ENCODE results near the gene NRP1.

NRP1 gene

DNA sequence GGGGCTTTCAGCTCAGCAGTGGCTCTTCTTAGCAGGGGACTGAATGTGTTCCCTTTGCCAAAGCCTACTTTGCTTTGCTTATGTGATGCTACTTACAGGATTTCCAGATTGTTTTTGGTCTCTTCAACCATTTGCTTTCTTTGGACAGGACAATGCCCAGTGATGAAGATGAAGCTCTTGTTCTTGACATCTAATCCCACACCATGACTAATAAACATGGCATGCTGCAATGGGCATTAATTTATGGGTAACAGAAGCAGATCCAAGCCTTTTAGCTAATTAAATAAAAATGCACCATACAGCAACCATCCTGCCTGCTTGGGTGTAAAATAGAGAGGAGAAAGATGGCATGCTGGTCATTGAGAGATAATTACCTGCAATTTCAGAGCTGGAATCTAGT lies 200.9 kb downstream of the NRP1 start:
- ATAC-seq = peak; percentile 1; the same call in 2 of the 3 replicates
- TF ChIP-seq ISL1 (CRISPR knock-in tag; IDR thresholded peaks at IDR 0.05) (peak; percentile 56), ZNF8 (CRISPR knock-in tag; IDR thresholded peaks at IDR 0.05) (no peak)

DNA sequence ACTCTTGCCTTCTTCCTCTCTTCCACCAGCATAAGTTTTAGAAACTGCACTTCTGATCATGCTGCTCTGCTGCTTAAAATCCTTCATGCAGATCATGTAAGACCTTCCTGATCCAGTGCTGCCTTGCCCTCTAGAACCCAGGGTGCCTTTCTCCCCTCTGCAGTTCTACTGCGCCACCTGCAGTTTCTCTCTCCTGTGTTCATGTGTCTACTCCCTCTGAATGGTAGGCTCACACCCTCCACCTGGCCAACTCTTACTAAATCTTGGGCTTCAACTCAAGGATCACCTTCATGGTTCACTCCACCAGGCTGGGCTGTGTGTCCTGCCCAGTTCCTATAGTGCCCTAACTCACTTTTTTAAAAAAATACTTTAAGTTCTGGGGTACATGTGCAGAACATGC lies 201.8 kb downstream of the NRP1 start:
- ATAC-seq = no peak
- TF ChIP-seq ESRRG (CRISPR knock-in tag; IDR thresholded peaks at IDR 0.05) (no peak), SNAI2 (CRISPR knock-in tag; IDR thresholded peaks at IDR 0.05) (no peak), TCF4 (CRISPR knock-in tag; IDR thresholded peaks at IDR 0.05; ENCODE audit: borderline replicate concordance) (no peak), ZC3H10 (CRISPR knock-in tag; IDR thresholded peaks at IDR 0.05) (no peak), ZNF565 (CRISPR knock-in tag; conservative IDR thresholded peaks at IDR 0.05; ENCODE audit: low read depth) (no peak), RARB (CRISPR knock-in tag; IDR thresholded peaks at IDR 0.05) (no peak), ARNTL (CRISPR knock-in tag; IDR thresholded peaks at IDR 0.05; ENCODE audit: borderline replicate concordance, low read depth) (no peak), ZFP3 (CRISPR knock-in tag; IDR thresholded peaks at IDR 0.05) (no peak), OSR1 (CRISPR knock-in tag; IDR thresholded peaks at IDR 0.05) (no peak), ISL1 (CRISPR knock-in tag; IDR thresholded peaks at IDR 0.05) (no peak)
- TF ChIP-seq, protein P1, sequence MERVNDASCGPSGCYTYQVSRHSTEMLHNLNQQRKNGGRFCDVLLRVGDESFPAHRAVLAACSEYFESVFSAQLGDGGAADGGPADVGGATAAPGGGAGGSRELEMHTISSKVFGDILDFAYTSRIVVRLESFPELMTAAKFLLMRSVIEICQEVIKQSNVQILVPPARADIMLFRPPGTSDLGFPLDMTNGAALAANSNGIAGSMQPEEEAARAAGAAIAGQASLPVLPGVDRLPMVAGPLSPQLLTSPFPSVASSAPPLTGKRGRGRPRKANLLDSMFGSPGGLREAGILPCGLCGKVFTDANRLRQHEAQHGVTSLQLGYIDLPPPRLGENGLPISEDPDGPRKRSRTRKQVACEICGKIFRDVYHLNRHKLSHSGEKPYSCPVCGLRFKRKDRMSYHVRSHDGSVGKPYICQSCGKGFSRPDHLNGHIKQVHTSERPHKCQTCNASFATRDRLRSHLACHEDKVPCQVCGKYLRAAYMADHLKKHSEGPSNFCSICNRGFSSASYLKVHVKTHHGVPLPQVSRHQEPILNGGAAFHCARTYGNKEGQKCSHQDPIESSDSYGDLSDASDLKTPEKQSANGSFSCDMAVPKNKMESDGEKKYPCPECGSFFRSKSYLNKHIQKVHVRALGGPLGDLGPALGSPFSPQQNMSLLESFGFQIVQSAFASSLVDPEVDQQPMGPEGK (CRISPR knock-in tag; IDR thresholded peaks at IDR 0.05; ENCODE audit: borderline replicate concordance) = no peak
- TF ChIP-seq, protein P2, sequence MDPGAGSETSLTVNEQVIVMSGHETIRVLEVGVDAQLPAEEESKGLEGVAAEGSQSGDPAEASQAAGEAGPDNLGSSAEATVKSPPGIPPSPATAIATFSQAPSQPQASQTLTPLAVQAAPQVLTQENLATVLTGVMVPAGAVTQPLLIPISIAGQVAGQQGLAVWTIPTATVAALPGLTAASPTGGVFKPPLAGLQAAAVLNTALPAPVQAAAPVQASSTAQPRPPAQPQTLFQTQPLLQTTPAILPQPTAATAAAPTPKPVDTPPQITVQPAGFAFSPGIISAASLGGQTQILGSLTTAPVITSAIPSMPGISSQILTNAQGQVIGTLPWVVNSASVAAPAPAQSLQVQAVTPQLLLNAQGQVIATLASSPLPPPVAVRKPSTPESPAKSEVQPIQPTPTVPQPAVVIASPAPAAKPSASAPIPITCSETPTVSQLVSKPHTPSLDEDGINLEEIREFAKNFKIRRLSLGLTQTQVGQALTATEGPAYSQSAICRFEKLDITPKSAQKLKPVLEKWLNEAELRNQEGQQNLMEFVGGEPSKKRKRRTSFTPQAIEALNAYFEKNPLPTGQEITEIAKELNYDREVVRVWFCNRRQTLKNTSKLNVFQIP (CRISPR knock-in tag; IDR thresholded peaks at IDR 0.05; ENCODE audit: borderline replicate concordance, low read depth) = no peak

DNA sequence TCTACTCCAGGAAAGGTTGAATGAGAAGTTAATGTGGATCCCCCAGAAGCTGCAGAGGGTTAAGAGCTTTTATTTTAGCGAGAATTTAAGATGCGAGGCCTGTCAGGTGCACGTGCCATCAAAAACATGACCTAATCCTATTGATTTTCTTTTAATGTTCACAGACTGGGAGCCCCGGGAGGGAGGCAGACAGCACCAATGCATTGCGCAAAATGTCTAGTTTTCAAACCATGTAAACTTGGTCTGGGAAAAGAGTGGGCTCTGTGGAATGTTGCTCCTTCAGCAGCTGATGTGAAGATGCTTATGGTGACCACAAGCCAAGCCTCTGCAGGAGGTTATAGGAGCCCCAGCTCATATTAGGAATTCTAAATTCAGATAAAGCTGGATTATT lies 204.5 kb downstream of the NRP1 start:
- no peak for TF ChIP-seq ZNF565 (CRISPR knock-in tag; conservative IDR thresholded peaks at IDR 0.05; ENCODE audit: low read depth)
- 0 out of 2 replicates have a peak, but pooled peaks have one; percentile 31 for TF ChIP-seq OSR1 (CRISPR knock-in tag; IDR thresholded peaks at IDR 0.05)
- no peak for ATAC-seq

DNA sequence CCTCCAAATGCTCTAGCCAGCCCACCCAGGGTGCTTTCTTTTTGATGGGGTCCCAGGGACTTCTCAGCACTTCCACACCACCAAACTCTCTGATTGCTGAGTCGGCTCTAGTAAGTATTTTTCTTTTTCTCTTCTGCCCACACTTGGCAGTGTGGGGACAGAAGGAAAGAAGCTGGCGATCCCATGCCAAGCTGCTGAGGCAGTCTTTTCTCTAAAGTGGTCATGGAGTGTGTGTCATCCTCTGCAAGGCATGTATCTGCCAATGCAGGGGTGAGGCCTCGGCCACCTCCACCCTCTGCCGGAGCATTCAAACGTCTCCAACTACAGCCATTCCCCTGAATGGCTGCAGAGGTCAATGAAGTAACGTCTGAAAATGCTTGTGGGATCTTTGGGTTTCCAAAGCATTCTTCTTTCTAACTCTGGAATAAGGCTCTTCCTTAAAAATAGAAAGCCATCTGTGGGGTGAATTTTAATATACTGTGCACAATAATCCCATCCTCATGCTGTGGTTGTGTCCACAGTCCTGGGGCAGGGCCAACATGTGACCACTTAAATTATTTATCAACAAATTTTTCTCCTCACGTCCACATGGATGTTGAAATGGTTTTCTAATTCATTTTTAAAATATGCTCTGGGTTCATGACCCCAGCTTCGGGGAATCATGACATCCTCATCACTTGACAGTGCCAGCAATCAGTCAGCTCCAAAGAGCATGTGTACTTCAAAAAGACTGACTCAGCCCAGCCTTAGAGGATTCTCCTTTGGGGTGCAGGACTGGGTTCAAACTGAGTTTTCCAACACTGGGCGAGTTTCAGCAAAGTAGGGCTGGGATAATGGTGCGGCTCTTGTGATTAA lies 205.1 kb downstream of the NRP1 start:
- ATAC-seq = peak; percentile 68
- TF ChIP-seq ZFP3 (CRISPR knock-in tag; IDR thresholded peaks at IDR 0.05) (no peak), CSDC2 (CRISPR knock-in tag; IDR thresholded peaks at IDR 0.05) (no peak), SNAI2 (CRISPR knock-in tag; IDR thresholded peaks at IDR 0.05) (no peak), ZNF565 (CRISPR knock-in tag; conservative IDR thresholded peaks at IDR 0.05; ENCODE audit: low read depth) (no peak), GLIS3 (CRISPR knock-in tag; IDR thresholded peaks at IDR 0.05) (no peak), ISL1 (CRISPR knock-in tag; IDR thresholded peaks at IDR 0.05) (0 out of 2 replicates have a peak, but pooled peaks have one; percentile 7), PPARA (CRISPR knock-in tag; IDR thresholded peaks at IDR 0.05; ENCODE audit: borderline replicate concordance) (no peak)
- TF ChIP-seq, protein P3, sequence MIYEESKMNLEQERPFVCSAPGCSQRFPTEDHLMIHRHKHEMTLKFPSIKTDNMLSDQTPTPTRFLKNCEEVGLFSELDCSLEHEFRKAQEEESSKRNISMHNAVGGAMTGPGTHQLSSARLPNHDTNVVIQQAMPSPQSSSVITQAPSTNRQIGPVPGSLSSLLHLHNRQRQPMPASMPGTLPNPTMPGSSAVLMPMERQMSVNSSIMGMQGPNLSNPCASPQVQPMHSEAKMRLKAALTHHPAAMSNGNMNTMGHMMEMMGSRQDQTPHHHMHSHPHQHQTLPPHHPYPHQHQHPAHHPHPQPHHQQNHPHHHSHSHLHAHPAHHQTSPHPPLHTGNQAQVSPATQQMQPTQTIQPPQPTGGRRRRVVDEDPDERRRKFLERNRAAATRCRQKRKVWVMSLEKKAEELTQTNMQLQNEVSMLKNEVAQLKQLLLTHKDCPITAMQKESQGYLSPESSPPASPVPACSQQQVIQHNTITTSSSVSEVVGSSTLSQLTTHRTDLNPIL (CRISPR knock-in tag; IDR thresholded peaks at IDR 0.05; ENCODE audit: low read depth) = no peak
- TF ChIP-seq, protein P1 (CRISPR knock-in tag; IDR thresholded peaks at IDR 0.05; ENCODE audit: borderline replicate concordance) = no peak

DNA sequence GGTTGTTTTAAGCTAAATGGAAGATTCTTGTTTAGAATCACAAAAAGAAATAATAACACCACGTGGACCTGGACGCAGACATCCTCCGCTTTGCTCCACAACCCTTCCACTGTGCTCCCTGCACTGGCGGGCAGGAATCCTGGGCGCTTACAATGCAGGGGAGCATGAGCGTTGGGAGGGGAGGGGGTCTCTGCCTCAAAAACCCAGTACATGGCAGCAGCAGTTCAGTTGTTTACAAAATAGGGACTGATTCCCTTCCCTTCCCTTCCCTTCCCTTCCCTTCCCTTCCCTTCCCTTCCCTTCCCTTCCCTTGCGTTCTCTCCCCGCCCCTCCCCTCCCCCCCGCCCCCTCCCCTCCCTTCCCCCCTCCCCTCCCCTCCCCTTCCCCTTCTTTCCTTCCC lies 206.8 kb downstream of the NRP1 start:
- TF ChIP-seq TOX (CRISPR knock-in tag; IDR thresholded peaks at IDR 0.05; ENCODE audit: borderline replicate concordance) (no peak), ISL1 (CRISPR knock-in tag; IDR thresholded peaks at IDR 0.05) (no peak), GLIS3 (CRISPR knock-in tag; IDR thresholded peaks at IDR 0.05) (no peak), CSDC2 (CRISPR knock-in tag; IDR thresholded peaks at IDR 0.05) (no peak), ZNF70 (CRISPR knock-in tag; IDR thresholded peaks at IDR 0.05) (no peak), ZC3H10 (CRISPR knock-in tag; IDR thresholded peaks at IDR 0.05) (no peak), ZNF565 (CRISPR knock-in tag; conservative IDR thresholded peaks at IDR 0.05; ENCODE audit: low read depth) (no peak)
- TF ChIP-seq, protein P4, sequence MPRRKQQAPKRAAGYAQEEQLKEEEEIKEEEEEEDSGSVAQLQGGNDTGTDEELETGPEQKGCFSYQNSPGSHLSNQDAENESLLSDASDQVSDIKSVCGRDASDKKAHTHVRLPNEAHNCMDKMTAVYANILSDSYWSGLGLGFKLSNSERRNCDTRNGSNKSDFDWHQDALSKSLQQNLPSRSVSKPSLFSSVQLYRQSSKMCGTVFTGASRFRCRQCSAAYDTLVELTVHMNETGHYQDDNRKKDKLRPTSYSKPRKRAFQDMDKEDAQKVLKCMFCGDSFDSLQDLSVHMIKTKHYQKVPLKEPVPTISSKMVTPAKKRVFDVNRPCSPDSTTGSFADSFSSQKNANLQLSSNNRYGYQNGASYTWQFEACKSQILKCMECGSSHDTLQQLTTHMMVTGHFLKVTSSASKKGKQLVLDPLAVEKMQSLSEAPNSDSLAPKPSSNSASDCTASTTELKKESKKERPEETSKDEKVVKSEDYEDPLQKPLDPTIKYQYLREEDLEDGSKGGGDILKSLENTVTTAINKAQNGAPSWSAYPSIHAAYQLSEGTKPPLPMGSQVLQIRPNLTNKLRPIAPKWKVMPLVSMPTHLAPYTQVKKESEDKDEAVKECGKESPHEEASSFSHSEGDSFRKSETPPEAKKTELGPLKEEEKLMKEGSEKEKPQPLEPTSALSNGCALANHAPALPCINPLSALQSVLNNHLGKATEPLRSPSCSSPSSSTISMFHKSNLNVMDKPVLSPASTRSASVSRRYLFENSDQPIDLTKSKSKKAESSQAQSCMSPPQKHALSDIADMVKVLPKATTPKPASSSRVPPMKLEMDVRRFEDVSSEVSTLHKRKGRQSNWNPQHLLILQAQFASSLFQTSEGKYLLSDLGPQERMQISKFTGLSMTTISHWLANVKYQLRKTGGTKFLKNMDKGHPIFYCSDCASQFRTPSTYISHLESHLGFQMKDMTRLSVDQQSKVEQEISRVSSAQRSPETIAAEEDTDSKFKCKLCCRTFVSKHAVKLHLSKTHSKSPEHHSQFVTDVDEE (CRISPR knock-in tag; IDR thresholded peaks at IDR 0.05) = no peak
- TF ChIP-seq, protein P1 (CRISPR knock-in tag; IDR thresholded peaks at IDR 0.05; ENCODE audit: borderline replicate concordance) = no peak
- no peak for ATAC-seq
